GM19099 (cell line): Measurements from ENCODE around the gene TUBB3.
A peak's percentile ranks its signal among the peaks of the same experiment; 100 is the strongest.

ENCODE experiments used
- POLR2A ChIP-seq: IDR thresholded peaks from 3 replicates; pipeline ENCODE4 v1.6.1; 2011; ENCODE audit warnings: low read depth; ENCODE audit not compliant: insufficient read length; ENCODE audit errors: extremely low read depth

Gene TUBB3

GRCh38 chr16:89922884-89923639 lies at the start of gene TUBB3:
Gene TUBB3, plus strand, starts transcription at chr16:89923342. Its CDS starts 60 bp downstream, at chr16:89923402.
- TF ChIP-seq POLR2A = peak; percentile 67

DNA sequence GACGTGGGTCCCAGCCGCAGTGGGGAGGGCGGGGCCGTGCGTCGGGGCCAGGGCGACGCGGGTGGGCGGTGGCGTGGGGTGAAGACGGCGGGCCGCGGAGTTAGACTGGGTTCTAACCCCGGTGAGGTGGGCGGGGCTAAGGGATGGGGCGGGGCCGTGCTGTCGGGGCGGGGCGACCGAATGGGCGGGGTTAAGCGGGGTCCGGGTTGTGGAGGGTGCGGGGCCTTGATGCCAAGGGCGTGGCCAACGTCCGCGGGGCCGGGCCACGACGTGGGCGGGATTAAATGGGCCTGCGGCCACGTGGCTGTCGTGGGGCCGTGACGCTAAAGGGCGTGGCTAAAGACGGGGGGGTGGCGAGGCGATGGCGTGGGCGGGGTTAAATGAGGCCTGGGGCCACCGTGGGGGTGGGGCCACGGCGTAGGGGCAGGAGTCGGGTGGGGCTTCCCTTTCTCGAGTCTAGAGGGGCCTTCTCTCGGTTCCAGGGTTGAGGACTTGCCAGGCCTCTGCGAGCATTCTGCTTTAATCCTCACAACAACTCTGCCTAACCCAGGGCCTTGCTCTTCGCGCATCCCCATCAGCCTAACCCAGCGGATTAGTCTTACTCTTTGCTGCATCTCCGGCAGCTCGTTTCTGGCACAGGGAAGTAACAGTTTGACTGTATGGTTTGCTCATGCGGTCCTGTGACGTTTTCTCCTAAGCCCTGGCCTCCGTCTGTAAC lies 49.0 kb upstream of the TUBB3 start:
- no peak for TF ChIP-seq POLR2A

GRCh38 chr16:89880477-89881367 lies 42.4 kb upstream of the TUBB3 start:
- no peak for TF ChIP-seq POLR2A

- no peak for TF ChIP-seq POLR2A
Measured at GRCh38 chr16:89881368-89881730, 41.8 kb upstream of the TUBB3 start.

- no peak for TF ChIP-seq POLR2A
Measured at GRCh38 chr16:89883346-89884040, 39.6 kb upstream of the TUBB3 start.

GRCh38 chr16:89884041-89884421 lies 39.1 kb upstream of the TUBB3 start:
- TF ChIP-seq POLR2A = no peak

- no peak for TF ChIP-seq POLR2A
Measured at GRCh38 chr16:89887243-89887642, 35.9 kb upstream of the TUBB3 start.

GRCh38 chr16:89890200-89890599 lies 32.9 kb upstream of the TUBB3 start:
- TF ChIP-seq POLR2A = no peak

- TF ChIP-seq POLR2A = no peak
Measured at GRCh38 chr16:89890886-89891657, 32.1 kb upstream of the TUBB3 start.

GRCh38 chr16:89892055-89892630 lies 31.0 kb upstream of the TUBB3 start:
- TF ChIP-seq POLR2A = no peak

DNA sequence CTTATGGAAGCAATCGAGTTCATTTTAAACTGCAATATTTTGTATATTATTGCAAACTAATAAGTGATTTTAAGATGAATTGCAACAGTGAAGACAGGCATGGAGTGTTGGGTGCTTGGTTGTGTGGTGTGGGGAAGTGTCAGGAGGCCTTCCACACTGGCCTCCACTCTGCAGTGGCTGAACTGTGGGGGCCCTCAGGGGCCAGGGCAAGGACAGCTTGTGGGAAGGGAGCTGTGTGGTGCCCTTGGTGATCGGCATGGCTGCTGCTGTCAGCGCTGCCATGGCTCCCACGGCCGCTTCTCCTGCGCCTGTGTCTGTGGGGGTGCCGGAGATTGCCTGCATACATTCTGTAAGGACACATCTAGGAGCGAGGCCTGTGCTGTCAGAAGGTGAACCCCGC lies 30.5 kb upstream of the TUBB3 start:
- no peak for TF ChIP-seq POLR2A

GRCh38 chr16:89893642-89894548 lies 29.2 kb upstream of the TUBB3 start:
- no peak for TF ChIP-seq POLR2A
